Natural killer cell treated with Interleukin-12 subunit alpha and Interleukin-12 subunit beta and Interleukin-15 and Interleukin-18, amount 100 ng/mL, for 72 hours (primary cell): ENCODE results near the gene RUNX3. TPM values are rescaled to one million over a fixed set of nuclear protein-coding genes. Genes with fewer than 3 reads are reported as not detected.
"Not testable (repeated sequence)": the region's sequence is repeated elsewhere in the genome, so short reads cannot be mapped to it uniquely, and the experiment has no call there.

Source experiments
- ATAC-seq, 2 donors: fragments of 150-1000 bp; cut with Tn5 transposase in 1 of 2; sonication (Bioruptor Pico), chemical (Tn5 transposase) in 1 of 2; 2 replicates each; pipeline ENCODE4 v1.10.0; 2021
- DNase-seq: peaks from one replicate; pipeline ENCODE4 v3.0.0; 2022; ENCODE audit warnings: low spot score
- H3K27ac Mint-ChIP-seq, 2 donors: 1 replicate in 1 of 2; 2 replicates in 1 of 2; pipeline ENCODE4 v1.8.0; 2022; ENCODE audit warnings: mixed read lengths in 2 of 2, mild to moderate bottlenecking in 1 of 2, moderate library complexity in 1 of 2
- H3K27me3 Mint-ChIP-seq, 2 donors: 1 replicate in 1 of 2; 2 replicates in 1 of 2; pipeline ENCODE4 v1.8.0; 2022; ENCODE audit warnings: mixed read lengths in 2 of 2
- H3K36me3 Mint-ChIP-seq: one replicate; pipeline ENCODE4 v1.8.0; 2022; ENCODE audit warnings: mixed read lengths
- H3K4me1 Mint-ChIP-seq, 2 donors: 1 replicate in 1 of 2; 2 replicates in 1 of 2; pipeline ENCODE4 v1.8.0; 2022; ENCODE audit warnings: low read depth in 2 of 2, mixed read lengths in 2 of 2, mild to moderate bottlenecking in 1 of 2
- H3K4me3 Mint-ChIP-seq: one replicate; pipeline ENCODE4 v1.8.0; 2022; ENCODE audit warnings: mixed read lengths
- H3K9me3 Mint-ChIP-seq: 2 replicates; pipeline ENCODE4 v1.8.0; 2022; ENCODE audit warnings: mixed read lengths
- total RNA-seq, 2 donors: library from RNA; stranded (reverse); gene quantifications; one replicate each; pipeline ENCODE4 v1.2.3, GENCODE V29; 2022

RUNX3 gene
- total RNA-seq = 100 to 1,000 TPM; 177 to 186 TPM

DNA sequence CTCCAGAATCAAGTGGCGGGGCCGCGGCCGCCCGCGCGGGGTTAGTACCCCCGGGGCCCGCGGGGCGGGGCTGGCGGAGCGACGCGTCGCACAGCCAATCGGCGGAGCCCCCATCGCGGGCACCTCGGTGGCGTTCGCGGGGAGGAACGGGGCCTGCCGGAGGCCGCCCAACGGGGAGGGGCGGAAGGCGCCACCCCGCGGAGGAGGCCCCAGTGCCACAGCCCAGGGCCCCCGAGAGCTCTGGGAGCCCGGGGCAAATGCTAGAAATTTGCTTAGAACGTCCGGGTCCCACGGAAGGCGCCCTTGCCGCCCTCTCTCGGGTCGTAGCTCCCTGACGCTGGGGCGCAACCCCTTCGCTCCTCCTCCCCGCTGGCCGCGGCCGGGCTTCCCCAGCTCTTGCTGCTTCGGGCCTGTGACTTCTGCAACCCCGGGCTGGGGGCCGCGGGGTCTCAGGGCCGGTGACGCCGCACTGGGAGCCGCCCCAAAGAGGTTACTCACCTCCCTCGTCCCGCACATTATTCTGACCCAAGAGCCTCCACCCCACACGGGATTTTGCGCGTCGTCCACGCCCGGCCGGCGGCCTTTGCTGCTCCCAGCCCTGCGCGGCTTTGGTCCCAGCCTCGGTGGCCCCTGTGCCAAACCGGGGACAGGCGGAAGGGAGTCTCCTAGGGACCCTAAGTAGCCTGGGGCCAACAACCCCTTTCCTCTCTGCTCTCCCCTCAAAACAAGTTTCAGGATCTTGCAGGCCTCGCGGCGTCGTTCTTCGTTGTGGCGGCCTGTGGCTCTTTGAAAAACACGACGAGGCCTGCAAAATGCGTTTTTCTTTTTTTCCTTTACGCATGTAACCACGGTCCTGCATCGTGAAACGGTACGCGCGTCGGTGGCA lies at the start of gene RUNX3:
Gene RUNX3 (minus strand): TSS at position 17 of the 886 bp plus-strand sequence. CDS start 408 bp downstream, outside the sequence.
- Mint-ChIP-seq H3K4me1 (peaks cover 56 to 59% of the 10 kb centered on the region in 2 donors), H3K27me3 (no peaks in the 10 kb centered on the region), H3K4me3 (peak within 1 kb of the TSS; percentile 98), H3K9me3 (no peaks in the 10 kb centered on the region), H3K27ac (peak within 1 kb of the TSS; percentile 88 to 97), H3K36me3 (peaks cover 23% of the 10 kb centered on the region)
- peak; percentile 89 for ATAC-seq
- peak; percentile 96 for DNase-seq

DNA sequence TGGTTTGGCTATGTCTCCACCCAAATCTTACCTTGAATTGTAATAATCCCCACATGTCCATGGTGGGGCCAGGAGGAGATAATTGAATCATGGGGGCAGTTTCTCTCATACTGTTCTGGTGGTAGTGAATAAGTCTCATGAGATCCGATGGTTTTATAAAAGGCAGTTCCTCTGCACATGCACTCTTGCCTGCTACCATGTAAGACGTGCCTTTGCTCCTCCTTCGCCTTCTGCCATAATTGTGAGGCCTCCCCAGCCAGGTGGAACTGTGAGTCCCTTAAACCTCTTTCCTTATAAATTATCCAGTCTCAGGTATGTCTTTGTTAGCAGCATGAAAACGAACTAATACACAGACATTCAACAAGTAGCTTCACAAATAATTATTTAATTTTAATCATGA lies 49.2 kb upstream of the RUNX3 start:
- Mint-ChIP-seq H3K27ac (peak overlapping the region; percentile 33 to 61), H3K27me3 (peaks cover 21 to 30% of the 10 kb centered on the region in 2 donors), H3K36me3 (peaks cover 34% of the 10 kb centered on the region), H3K9me3 (peaks cover 22% of the 10 kb centered on the region), H3K4me1 (peaks cover 62 to 68% of the 10 kb centered on the region in 2 donors)
- H3K4me3 Mint-ChIP-seq, ATAC-seq: not testable (repeated sequence)
- peak; percentile 8 for DNase-seq

DNA sequence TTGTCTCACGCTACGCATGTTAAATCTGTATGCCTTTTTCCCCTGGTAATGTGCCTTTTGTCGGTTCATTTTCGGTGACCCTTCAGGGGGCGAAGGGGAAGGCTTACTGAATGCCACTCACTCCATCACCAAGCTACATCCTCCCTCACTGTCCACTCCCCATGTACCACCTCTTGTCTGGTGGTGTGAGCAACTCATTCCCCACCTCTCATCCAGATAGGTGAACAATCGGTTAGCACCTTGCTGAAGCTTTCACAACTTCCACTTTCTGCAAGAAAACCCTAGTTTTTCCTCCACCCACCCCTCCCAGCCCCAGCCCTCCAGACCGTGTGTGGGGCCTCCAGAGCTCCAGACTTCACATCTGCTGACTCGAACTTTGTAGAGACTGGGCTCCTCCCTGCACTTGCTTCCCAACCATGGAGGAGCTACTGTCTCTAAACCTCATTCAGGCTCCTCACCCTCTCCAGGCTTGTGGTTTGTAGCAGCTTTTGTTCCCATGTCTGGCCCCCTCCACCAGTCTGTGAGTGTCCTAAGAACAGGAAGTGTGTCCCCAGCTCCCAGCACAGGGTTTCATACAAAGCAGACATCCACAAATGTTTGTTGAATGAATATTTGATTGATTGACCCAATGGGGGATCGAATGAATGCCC lies 48.4 kb upstream of the RUNX3 start:
- ATAC-seq = peak; percentile 70 to 80
- Mint-ChIP-seq H3K4me3 (no peak overlapping the region), H3K27me3 (peaks cover 15 to 25% of the 10 kb centered on the region in 2 donors), H3K27ac (peak overlapping the region; percentile 33 to 66), H3K4me1 (peaks cover 57 to 64% of the 10 kb centered on the region in 2 donors), H3K9me3 (peaks cover 22% of the 10 kb centered on the region), H3K36me3 (peaks cover 38% of the 10 kb centered on the region)
- DNase-seq = peak; percentile 47

DNA sequence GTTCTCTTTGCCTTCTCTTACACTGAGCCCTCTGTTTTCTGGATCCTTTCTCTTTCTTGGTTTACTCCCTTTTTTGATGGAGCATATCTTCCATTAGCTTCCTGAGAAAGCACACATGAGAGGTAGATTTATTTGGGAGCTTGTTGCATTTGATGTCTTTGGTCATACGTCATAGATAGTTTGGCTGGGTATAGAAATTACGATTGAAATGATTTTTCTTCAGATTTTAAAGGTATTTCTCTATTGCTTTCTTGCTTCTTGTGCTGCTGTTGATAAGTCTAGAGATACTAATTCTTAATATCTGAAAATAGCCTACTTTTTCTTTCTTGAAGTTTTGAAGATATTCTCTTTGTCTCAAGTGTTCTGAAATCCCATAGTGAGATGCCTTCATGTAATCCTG lies 45.3 kb upstream of the RUNX3 start:
- DNase-seq = no peak
- peak overlapping the region; percentile 0 to 45 for H3K27ac Mint-ChIP-seq
- peaks cover 25% of the 10 kb centered on the region for H3K9me3 Mint-ChIP-seq
- peaks cover 22 to 23% of the 10 kb centered on the region in 2 donors for H3K27me3 Mint-ChIP-seq
- peaks cover 61 to 68% of the 10 kb centered on the region in 2 donors for H3K4me1 Mint-ChIP-seq
- H3K36me3 Mint-ChIP-seq = peaks cover 38% of the 10 kb centered on the region
- no peak overlapping the region for H3K4me3 Mint-ChIP-seq
- no peak for ATAC-seq

DNA sequence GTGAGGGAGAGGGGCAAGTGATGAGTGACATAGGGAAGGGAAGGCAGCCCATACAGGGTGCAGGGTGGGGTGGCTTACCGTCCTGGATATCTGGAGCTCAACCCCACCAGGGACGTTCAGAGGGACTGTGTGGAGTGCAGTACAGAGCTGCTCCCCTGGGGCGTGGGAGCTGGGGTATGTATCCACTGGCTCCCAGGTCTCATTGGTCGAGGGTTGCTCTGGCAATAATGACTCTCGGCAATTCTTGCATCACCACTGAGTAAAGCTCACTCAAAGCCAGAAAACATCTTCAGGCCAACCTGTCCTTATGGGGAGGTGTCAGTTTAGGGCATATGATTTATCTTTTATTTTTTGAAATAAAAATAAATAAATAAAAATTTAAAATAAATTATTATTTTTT lies 43.2 kb upstream of the RUNX3 start:
- Mint-ChIP-seq H3K27me3 (peaks cover 20% of the 10 kb centered on the region in 2 donors), H3K9me3 (peaks cover 25% of the 10 kb centered on the region), H3K36me3 (peaks cover 37% of the 10 kb centered on the region), H3K4me3 (no peak overlapping the region), H3K27ac (peak overlapping the region; percentile 11 to 23), H3K4me1 (peaks cover 54 to 61% of the 10 kb centered on the region in 2 donors)
- ATAC-seq (peak in 1 of 2 donors; percentile 45), DNase-seq (no peak)

DNA sequence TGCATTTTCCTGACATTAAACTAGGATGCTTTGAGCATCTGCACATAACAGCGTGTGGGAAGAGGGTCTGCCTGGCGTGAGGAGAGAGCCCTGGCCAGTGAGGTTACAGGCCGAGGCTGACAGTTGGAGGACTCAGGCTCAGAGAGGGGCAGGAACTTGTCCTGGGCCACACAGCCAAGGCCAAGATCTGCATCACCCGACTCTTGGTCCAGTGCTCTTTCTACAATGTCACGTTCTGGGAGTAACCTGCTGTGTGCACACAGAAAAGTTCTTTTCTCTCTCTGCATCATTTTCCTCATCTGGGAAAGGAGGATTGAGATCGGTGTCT lies 42.8 kb upstream of the RUNX3 start:
- DNase-seq = no peak
- H3K36me3 Mint-ChIP-seq = peaks cover 33% of the 10 kb centered on the region
- peak overlapping the region; percentile 11 to 23 for H3K27ac Mint-ChIP-seq
- H3K9me3 Mint-ChIP-seq = peaks cover 25% of the 10 kb centered on the region
- no peak for ATAC-seq
- H3K4me1 Mint-ChIP-seq = peaks cover 50 to 61% of the 10 kb centered on the region in 2 donors
- H3K27me3 Mint-ChIP-seq = peaks cover 16% of the 10 kb centered on the region in 2 donors
- H3K4me3 Mint-ChIP-seq = no peak overlapping the region

DNA sequence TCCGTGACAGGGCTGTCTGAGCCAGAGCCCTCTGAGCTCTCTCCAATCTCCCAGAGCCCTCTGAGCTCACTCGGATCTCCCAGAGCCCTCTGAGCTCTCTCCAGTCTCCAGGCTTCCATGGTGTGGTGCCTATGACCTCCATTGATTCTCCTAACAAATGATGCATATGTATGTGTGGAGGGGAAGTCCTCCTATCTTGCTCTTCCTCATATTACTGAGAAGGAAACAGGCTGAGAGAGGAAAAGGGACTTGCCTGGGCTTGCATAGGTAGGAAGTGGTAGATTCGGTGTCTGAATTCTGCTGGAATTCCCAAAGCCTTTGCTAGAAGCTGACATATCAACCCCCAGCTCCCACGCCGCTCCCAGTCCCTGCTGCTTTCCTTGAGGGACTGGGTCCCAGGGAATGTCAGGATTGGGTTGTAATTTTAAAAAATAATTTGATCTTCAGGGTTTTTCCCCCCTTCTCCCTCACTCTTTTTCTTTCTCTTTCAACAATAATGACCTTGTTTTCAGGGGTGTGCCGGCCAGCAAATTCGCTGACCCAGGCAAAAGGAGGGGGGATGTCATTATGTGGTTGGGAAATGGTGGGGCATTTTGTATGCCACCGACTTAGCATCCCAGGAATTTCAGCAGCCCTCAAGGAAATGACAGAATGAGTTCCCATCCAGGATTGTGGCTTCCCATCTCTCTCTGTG lies 42.3 kb upstream of the RUNX3 start:
- DNase-seq (no peak), ATAC-seq (no peak)
- peak overlapping the region; percentile 11 to 66 for H3K27ac Mint-ChIP-seq
- peaks cover 50 to 60% of the 10 kb centered on the region in 2 donors for H3K4me1 Mint-ChIP-seq
- peaks cover 15% of the 10 kb centered on the region in 2 donors for H3K27me3 Mint-ChIP-seq
- peaks cover 32% of the 10 kb centered on the region for H3K36me3 Mint-ChIP-seq
- H3K9me3 Mint-ChIP-seq = peaks cover 25% of the 10 kb centered on the region
- H3K4me3 Mint-ChIP-seq = no peak overlapping the region

DNA sequence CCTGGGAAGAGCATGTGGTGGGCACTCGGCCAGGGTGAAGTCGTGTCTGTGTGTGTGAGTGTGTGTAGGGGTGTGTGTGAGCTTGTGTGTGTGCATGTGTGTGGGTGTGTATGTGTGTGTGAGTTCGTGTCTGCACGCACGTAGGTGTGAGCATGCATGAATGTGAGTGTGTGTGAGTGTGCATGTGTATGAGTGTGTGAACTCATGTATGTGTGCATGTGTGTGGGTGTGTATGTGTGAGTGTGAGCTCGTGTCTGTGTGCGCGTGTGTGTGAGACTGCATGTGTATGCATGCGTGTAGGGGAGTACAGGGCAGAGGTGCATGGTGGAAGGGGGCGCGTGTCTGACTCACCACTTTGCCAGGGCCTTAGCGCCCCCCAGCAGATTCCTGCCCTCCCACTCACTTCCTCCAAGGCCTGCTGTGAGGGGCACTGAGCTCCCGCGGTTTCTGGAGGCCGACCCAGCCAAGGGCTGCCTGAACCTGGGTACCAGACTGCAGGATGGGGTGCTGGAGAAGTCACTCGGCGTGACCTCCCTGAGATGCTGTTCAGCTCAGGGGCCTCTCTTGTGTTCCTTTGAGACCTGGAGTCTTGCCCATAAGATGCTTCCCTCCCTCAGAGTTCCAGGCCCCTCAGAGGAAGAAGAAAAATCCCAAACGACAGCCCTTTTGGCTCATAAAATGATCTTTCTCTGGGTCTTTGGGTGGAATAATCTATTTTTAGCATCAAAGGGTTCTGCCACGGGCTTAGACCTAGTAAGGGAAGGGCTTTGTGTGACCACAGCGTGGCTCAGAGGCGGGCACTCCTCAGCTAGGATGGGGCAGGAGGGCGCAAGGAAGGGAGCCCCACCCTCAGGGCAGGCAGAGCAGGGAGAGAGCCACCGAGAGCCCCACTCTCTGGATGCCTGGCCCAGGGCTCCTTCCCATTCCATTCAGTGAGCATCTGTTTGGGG lies 41.1 kb upstream of the RUNX3 start:
- Mint-ChIP-seq H3K27me3 (peaks cover 8 to 9% of the 10 kb centered on the region in 2 donors), H3K4me3 (peak overlapping the region; percentile 50), H3K36me3 (peaks cover 23% of the 10 kb centered on the region), H3K9me3 (peaks cover 19% of the 10 kb centered on the region), H3K4me1 (peaks cover 52 to 64% of the 10 kb centered on the region in 2 donors), H3K27ac (peak overlapping the region; percentile 11 to 66)
- DNase-seq (no peak), ATAC-seq (no peak)

DNA sequence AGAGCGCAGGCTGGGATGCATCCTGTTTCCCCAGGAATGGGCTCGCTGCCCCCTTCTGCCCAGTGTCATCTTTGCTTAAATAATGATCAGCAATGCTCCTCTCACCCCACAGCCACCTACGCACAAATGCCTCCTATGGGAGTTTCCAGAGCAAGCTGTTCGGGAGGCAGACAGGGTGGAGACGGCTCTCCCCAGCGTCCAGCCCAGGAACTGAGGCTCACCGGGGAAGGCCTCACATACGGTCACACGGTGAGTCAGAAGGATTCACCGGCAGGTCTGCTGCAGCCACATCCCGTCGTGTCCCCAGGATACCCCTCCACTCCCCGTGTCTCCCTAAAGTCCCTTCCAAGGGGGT lies 40.3 kb upstream of the RUNX3 start:
- H3K27me3 Mint-ChIP-seq = peaks cover 8% of the 10 kb centered on the region in 2 donors
- H3K27ac Mint-ChIP-seq = peak overlapping the region; percentile 11 to 66
- peaks cover 15% of the 10 kb centered on the region for H3K36me3 Mint-ChIP-seq
- H3K9me3 Mint-ChIP-seq = peaks cover 13% of the 10 kb centered on the region
- peaks cover 60 to 72% of the 10 kb centered on the region in 2 donors for H3K4me1 Mint-ChIP-seq
- ATAC-seq = no peak
- H3K4me3 Mint-ChIP-seq = peak overlapping the region; percentile 50
- DNase-seq = no peak

DNA sequence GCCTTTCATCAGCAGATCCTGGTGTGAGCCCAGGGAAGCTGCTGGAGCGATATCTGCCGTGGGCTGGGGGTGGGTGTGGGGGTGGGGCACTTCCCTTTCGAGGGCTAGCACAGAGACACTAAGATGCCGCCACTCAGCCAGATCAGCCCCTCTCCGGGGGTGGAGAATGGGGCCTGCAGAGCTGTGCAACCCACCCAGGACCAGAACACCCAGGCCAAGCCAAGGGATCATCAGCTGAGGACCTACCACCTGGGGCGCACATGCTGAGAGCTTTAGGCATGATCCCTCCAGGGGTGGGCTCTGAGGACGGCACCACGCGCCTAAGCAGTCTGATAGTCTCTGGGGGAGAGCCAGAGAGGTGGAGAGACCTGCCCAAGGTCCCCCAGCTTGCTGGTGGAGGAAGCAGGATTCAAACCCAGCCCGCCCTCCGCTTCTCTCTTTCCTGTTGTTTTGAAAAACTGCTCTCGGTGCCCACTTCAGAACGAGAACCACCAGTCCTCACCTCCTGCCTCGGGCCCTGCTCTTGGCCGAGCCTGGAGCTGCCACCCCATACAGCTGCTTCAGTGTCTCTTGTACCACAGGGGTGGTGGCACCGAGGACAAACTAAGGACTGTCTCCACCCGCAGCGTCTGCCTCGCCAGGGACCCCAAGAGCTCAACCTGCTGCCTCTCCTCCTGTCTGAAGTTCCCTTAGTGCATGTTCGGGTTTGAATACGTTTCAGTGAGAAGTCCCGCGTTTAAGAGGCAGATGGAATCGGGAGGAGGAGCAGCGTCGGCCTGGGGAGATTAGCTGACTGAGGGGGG lies 39.7 kb upstream of the RUNX3 start:
- H3K27ac Mint-ChIP-seq = peak overlapping the region; percentile 11 to 66
- H3K27me3 Mint-ChIP-seq = peaks cover 8% of the 10 kb centered on the region in 2 donors
- peaks cover 9% of the 10 kb centered on the region for H3K9me3 Mint-ChIP-seq
- peaks cover 63 to 77% of the 10 kb centered on the region in 2 donors for H3K4me1 Mint-ChIP-seq
- DNase-seq (peak; percentile 51), ATAC-seq (no peak)
- peaks cover 9% of the 10 kb centered on the region for H3K36me3 Mint-ChIP-seq
- no peak overlapping the region for H3K4me3 Mint-ChIP-seq

DNA sequence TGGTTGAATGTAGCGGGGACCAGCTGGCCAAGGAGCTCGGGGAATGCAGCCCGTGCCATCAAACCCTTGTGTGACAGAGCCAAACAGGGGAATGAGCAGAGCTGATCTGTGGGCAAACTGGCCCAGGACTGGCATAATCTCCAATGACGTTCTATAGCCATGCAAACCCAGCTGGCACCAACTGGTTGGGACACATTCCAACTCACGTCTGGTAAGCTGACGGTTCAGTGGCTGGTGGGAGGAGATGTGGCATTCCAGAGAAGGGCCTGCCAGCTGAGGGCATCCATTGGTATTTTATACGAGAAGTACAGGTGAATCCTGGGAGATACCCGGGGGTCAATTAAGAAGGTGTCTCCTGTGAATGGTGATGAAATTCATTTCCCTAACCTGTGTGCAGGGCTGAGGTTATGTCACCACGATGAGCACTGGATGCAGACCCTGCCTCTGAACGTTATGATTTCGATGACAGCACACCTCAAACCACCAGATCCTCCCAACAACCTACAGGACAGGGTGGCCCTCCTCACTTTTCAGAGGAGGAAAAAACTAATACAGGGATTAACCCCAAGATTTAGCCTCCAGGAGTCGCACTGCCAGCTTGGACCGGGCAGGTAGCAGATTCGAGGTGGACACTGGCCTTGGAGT lies 39.0 kb upstream of the RUNX3 start:
- peaks cover 7% of the 10 kb centered on the region for H3K36me3 Mint-ChIP-seq
- H3K4me1 Mint-ChIP-seq = peaks cover 62 to 75% of the 10 kb centered on the region in 2 donors
- DNase-seq (peak; percentile 48), ATAC-seq (no peak)
- no peak overlapping the region for H3K4me3 Mint-ChIP-seq
- H3K9me3 Mint-ChIP-seq = peaks cover 2% of the 10 kb centered on the region
- peaks cover 8% of the 10 kb centered on the region in 2 donors for H3K27me3 Mint-ChIP-seq
- H3K27ac Mint-ChIP-seq = peak overlapping the region in 1 of 2 donors; percentile 58

DNA sequence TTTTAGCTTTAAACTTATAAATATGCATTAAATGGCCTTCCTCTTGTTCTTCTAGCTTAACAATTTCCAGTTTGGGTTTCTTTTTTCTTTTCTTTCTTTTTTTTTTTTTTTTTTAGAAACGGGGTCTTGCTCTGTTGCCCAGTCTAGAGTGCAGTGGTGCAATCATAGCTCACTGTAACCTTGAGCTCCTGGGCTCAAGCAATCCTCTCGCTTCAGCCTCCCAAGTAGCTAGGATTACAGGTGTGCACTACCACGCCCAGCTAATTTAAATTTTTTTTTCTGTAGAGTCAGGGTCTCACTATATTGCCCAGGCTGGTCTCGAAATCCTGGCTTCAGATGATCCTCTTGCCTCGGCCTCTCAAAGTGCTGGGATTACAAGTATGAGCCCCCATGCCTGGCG lies 37.9 kb upstream of the RUNX3 start:
- ATAC-seq (no peak), DNase-seq (no peak)
- no peak overlapping the region for H3K4me3 Mint-ChIP-seq
- H3K4me1 Mint-ChIP-seq = peaks cover 63 to 71% of the 10 kb centered on the region in 2 donors
- peak overlapping the region; percentile 58 to 83 for H3K27ac Mint-ChIP-seq
- peaks cover 2% of the 10 kb centered on the region for H3K9me3 Mint-ChIP-seq
- peaks cover 5% of the 10 kb centered on the region for H3K36me3 Mint-ChIP-seq
- H3K27me3 Mint-ChIP-seq = peaks cover 8% of the 10 kb centered on the region in 2 donors
